Mesangial cell (primary cell): ENCODE measurements around the gene SFXN1. TPM values are rescaled to one million over a fixed set of nuclear protein-coding genes. Genes with fewer than 3 reads are reported as not detected.

Experiments
- total RNA-seq: library from RNA; depleted of rRNA; stranded (reverse); fragments of >200 nt; gene quantifications from 2 replicates; pipeline ENCODE4 v1.2.3, GENCODE V29; 2015

The SFXN1 gene, protein sequence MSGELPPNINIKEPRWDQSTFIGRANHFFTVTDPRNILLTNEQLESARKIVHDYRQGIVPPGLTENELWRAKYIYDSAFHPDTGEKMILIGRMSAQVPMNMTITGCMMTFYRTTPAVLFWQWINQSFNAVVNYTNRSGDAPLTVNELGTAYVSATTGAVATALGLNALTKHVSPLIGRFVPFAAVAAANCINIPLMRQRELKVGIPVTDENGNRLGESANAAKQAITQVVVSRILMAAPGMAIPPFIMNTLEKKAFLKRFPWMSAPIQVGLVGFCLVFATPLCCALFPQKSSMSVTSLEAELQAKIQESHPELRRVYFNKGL
- 33.1 and 79.2 TPM in 2 replicates for total RNA-seq

DNA sequence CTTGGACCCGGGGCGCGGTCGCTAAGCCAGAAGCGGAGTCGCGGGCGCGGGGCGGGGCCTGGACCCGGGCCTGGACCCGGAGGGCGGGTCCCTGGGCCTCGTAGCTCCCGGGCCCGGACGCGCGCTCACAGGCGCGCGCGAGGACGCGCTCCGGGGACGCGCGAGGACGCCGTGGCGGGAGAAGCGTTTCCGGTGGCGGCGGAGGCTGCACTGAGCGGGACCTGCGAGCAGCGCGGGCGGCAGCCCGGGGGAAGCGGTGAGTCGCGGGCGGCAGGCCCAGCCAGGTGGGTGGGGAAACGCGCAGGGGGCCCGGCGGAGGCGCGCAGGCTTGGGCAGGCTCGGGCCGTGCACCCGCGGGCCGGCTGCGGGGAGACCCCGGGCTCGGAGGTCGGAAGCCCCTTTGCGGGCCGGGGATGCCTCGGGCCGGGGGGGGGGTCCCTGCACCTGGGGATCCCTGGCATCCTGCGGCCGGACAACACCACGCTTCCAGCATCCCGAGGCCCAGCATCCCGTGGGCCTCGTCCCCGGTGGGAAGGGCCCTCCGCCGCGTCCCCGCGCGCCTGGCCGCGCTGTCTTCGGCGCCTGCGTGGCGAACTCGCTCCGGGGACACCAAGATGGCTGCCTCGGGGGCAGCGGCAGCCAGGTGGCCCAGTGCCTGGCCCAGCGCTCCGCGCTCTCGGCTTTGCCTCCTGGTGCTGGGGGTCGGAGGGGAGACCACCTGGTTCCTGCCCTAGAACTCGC lies at the start of gene SFXN1:
TSS of gene SFXN1 (plus strand) at position 177 of the 741 bp plus-strand sequence. CDS start 13,544 bp downstream, outside the sequence.

GRCh38 chr5:175444060-175444904 lies 34.1 kb upstream of the SFXN1 start, which contains the start of gene DRD1:
DRD1 (minus strand) TSS chr5:175444182; CDS start chr5:175443099, 1,083 bp downstream.

Other genes starting within 250 kb of the SFXN1 start
- not detected in 2 replicates for gene DRD1, start 34.4 kb upstream of the SFXN1 start, total RNA-seq
- gene HRH2, start 179.5 kb downstream of the SFXN1 start, total RNA-seq: 0.13 TPM in 1 of 2 replicates, not detected in the other